HepG2 (cell line): ENCODE measurements around the gene DSE. TPM values are rescaled to one million over a fixed set of nuclear protein-coding genes. Genes with fewer than 3 reads are reported as not detected.

Source experiments
- ATAC-seq: fragments of 200-7000 bp; cut with Tn5 transposase; 3 replicates; pipeline ENCODE4 v1.9.1; 2020; ENCODE audit warnings: mild to moderate bottlenecking, moderate library complexity
- BruUV-seq: library from RNA; stranded (reverse); fragments of 400-500 nt; replicated peaks from 2 replicates; lab custom pipeline; 2021; lab: Mats Ljungman, UMichigan
- CTCF ChIA-PET: fragments of 300-600 bp; formaldehyde crosslinking; extraction: SDS; loops from one replicate; lab custom pipeline; 2021; ENCODE audit warnings: low total read pairs, inconsistent platforms, low intra/inter-chr PET ratio; lab: Yijun Ruan, JAX
- POLR2A ChIA-PET: fragments of 350-600 bp; sonication (Branson Sonifier 250); formaldehyde crosslinking; loops from one replicate; lab custom pipeline; 2020; ENCODE audit warnings: antibody characterized with exemption, inconsistent platforms; lab: Yijun Ruan, JAX
- DNase-seq: peaks from one replicate; pipeline ENCODE4 v3.0.0-alpha.2; 2015; ENCODE audit warnings: low spot score
- FAIRE-seq: peaks from 3 replicates; lab custom pipeline; 2011; peaks lifted over from hg19 to GRCh38; lab: Jason Lieb, UNC
- H2AFZ ChIP-seq: one replicate; pipeline ENCODE4 v1.6.1; 2011; ENCODE audit warnings: low read length, inconsistent platforms
- H3K27ac ChIP-seq: fragments of 300-600 bp; 3 replicates; pipeline ENCODE4 v1.8.0; 2011; ENCODE audit warnings: mixed run types, mild to moderate bottlenecking, mixed read lengths, low read length, inconsistent platforms; ENCODE audit not compliant: insufficient read depth; ENCODE audit errors: extremely low read length
- H3K27me3 ChIP-seq, 2 experiments: fragments of 200-600 bp in 1 of 2; 2 replicates in 1 of 2; 3 replicates in 1 of 2; pipeline versions ENCODE4 v1.6.0 to v1.8.0; 2011; ENCODE audit warnings: low read length in 2 of 2, mild to moderate bottlenecking in 2 of 2, moderate library complexity in 2 of 2, inconsistent platforms in 1 of 2; ENCODE audit not compliant: insufficient read depth in 2 of 2, control insufficient read depth in 1 of 2
- H3K36me3 ChIP-seq, 2 experiments: fragments of 200-600 bp in 1 of 2; replicated peaks in 1 of 2; 2 replicates in 1 of 2; 3 replicates in 1 of 2; pipeline versions ENCODE4 v1.5.1 to v1.8.0; 2011; ENCODE audit warnings: low read length in 2 of 2, inconsistent platforms in 1 of 2; ENCODE audit not compliant: insufficient read depth in 2 of 2, control insufficient read depth in 1 of 2
- H3K4me1 ChIP-seq: 2 replicates; pipeline ENCODE4 v1.5.1; 2012; ENCODE audit warnings: low read length, inconsistent platforms; ENCODE audit not compliant: insufficient read depth
- H3K4me2 ChIP-seq: 2 replicates; pipeline ENCODE4 v1.6.0; 2011; ENCODE audit warnings: low read depth, low read length, inconsistent platforms
- H3K4me3 ChIP-seq, 3 experiments: fragments of 200-600 bp in 1 of 3; sonication (generic), shearing (Covaris generic) in 1 of 3; replicated peaks in 1 of 3; 2 replicates each; pipeline ENCODE4 v1.5.1; 2011 to 2016; ENCODE audit warnings: low read length in 3 of 3, inconsistent platforms in 2 of 3, low read depth in 2 of 3, mild to moderate bottlenecking in 2 of 3, control low read depth in 1 of 3, mixed read lengths in 1 of 3; ENCODE audit not compliant: insufficient read depth in 1 of 3
- H3K79me2 ChIP-seq: one replicate; pipeline ENCODE4 v1.6.1; 2011; ENCODE audit warnings: low read length, inconsistent platforms; ENCODE audit not compliant: insufficient read depth
- H3K9ac ChIP-seq: 2 replicates; pipeline ENCODE4 v1.6.0; 2011; ENCODE audit warnings: mild to moderate bottlenecking, low read depth, low read length, inconsistent platforms; ENCODE audit not compliant: insufficient read depth
- H3K9me3 ChIP-seq: 2 replicates; pipeline ENCODE4 v1.5.1; 2012; ENCODE audit warnings: mild to moderate bottlenecking, low read length
- H4K20me1 ChIP-seq: 2 replicates; pipeline ENCODE4 v1.6.0; 2011; ENCODE audit warnings: inconsistent platforms, mild to moderate bottlenecking, low read length, moderate library complexity; ENCODE audit not compliant: insufficient read depth
- ARNT ChIP-seq: fragments of 450-650 bp; IDR thresholded peaks from 2 replicates; pipeline ENCODE4 v1.6.1; 2017
- ELF4 ChIP-seq: sonication (generic); formaldehyde crosslinking; IDR thresholded peaks from 2 replicates; pipeline ENCODE4 v1.5.0; 2020; ENCODE audit warnings: missing genetic modification reagents, mild to moderate bottlenecking, moderate library complexity, borderline replicate concordance
- KLF6 ChIP-seq: IDR thresholded peaks from 2 replicates; pipeline ENCODE4 v1.8.0; 2016; ENCODE audit warnings: missing biosample characterization, missing genetic modification reagents
- MEF2D ChIP-seq: sonication (generic); formaldehyde crosslinking; IDR thresholded peaks from 2 replicates; pipeline ENCODE4 v1.5.1; 2020; ENCODE audit warnings: mild to moderate bottlenecking, missing genetic modification reagents
- RORA ChIP-seq: sonication (generic); formaldehyde crosslinking; IDR thresholded peaks from 2 replicates; pipeline ENCODE4 v1.5.0; 2020; ENCODE audit warnings: mild to moderate bottlenecking, missing genetic modification reagents, moderate library complexity
- ZFP1 ChIP-seq: IDR thresholded peaks from 2 replicates; pipeline ENCODE4 v1.6.1; 2016
- ZNF124 ChIP-seq: sonication (generic); formaldehyde crosslinking; IDR thresholded peaks from 2 replicates; pipeline ENCODE4 v1.4.0; 2020; ENCODE audit warnings: missing genetic modification reagents
- ZNF256 ChIP-seq: sonication (generic); formaldehyde crosslinking; conservative IDR thresholded peaks from 2 replicates; pipeline ENCODE4 v1.4.0; 2020; ENCODE audit warnings: missing genetic modification reagents
- ZNF570 ChIP-seq: sonication (generic); formaldehyde crosslinking; IDR thresholded peaks from 2 replicates; pipeline ENCODE4 v1.4.0; 2020; ENCODE audit warnings: mild to moderate bottlenecking, missing genetic modification reagents, borderline replicate concordance
- ZNF883 ChIP-seq: sonication (generic); formaldehyde crosslinking; IDR thresholded peaks from 2 replicates; pipeline ENCODE4 v1.5.1; 2020; ENCODE audit warnings: mild to moderate bottlenecking, missing genetic modification reagents; ENCODE audit errors: not compliant biosample characterization
- WGBS: methylation state at CpG from one replicate; pipeline ENCODE4 v1.1.6; 2017; ENCODE audit warnings: low lambda C conversion rate; 5-methylcytosine and 5-hydroxymethylcytosine counted together
- in situ Hi-C: cut with HindIII; loops from 2 replicates; pipeline ENCODE4 v1.10.0; 2017; ENCODE audit warnings: low pct_unique_long_range_greater_than_20kb; ENCODE audit not compliant: extremely low pct_ligation_motif_present
- intact Hi-C: fragments of 100-400 bp; cut with micrococcal nuclease; formaldehyde crosslinking; loops from one replicate; pipeline ENCODE4 v1.10.0; 2022; ENCODE audit not compliant: unreplicated experiment
- polyA plus RNA-seq, 8 experiments: library from polyadenylated mRNA; depleted of rRNA in 3 of 8; stranded (reverse) in 7 of 8; unstranded in 1 of 8; fragments of >200 nt; fragmentation: Illumina TruSeq in 4 of 8; extraction: Trizol in 4 of 8; gene quantifications; 2 replicates each; pipeline versions ENCODE4 v1.2.1 to v1.2.3, GENCODE V29; 2011 to 2016; ENCODE audit warnings: low read depth in 4 of 8, missing spikeins in 1 of 8, mixed read lengths in 1 of 8; ENCODE audit not compliant: insufficient read depth in 1 of 8
- total RNA-seq, 5 experiments: library from RNA; depleted of rRNA; stranded (reverse); fragments of >200 nt; fragmentation: Illumina TruSeq; extraction: Trizol; gene quantifications; 2 replicates each; pipeline ENCODE4 v1.2.3, GENCODE V29; 2016; ENCODE audit warnings: low read depth in 1 of 5
- TF ChIP-seq, protein P1 (sequence below): IDR thresholded peaks from 2 replicates; pipeline ENCODE4 v1.6.1; 2016; ENCODE audit warnings: mild to moderate bottlenecking
- TF ChIP-seq, protein P2 (sequence below): sonication (generic); formaldehyde crosslinking; IDR thresholded peaks from 2 replicates; pipeline ENCODE4 v1.5.0; 2020; ENCODE audit warnings: mild to moderate bottlenecking, low read depth, missing genetic modification reagents, borderline replicate concordance
- TF ChIP-seq, protein P3 (sequence below): sonication (generic); formaldehyde crosslinking; conservative IDR thresholded peaks from 2 replicates; pipeline ENCODE4 v1.4.0; 2020; ENCODE audit warnings: missing genetic modification reagents
- TF ChIP-seq, protein P4 (sequence below): sonication (generic); formaldehyde crosslinking; IDR thresholded peaks from 2 replicates; pipeline ENCODE4 v1.4.0; 2020; ENCODE audit warnings: mild to moderate bottlenecking, missing genetic modification reagents

The DSE gene
- total and polyA plus RNA-seq, 2 of the 13 experiments (the other 11 are each of a cell fraction or from before 2014, with no cell fraction given): 2.6 to 4.6 TPM

DNA sequence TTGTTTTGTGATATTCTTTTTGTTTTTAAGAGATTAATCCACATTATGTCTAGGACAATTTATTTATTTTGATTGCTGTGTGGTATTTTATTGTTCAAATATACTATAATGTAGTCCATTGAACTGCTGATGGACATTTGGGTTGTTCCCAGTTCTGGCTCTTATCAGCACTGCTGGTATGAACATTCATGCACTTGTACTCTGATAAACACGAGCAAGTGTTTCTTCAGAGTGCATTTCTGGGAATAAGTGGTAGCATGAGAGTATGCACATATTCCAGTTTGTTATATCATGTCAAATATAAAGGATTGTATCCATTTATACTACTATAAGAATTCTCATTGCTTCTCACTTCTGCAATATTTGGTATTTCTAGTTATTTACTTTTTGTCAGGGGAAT is 97.5 kb downstream of the DSE start (continued):
- TF ChIP-seq ELF4: no peak
- no peak for TF ChIP-seq ARNT
- TF ChIP-seq, all 625 proteins: peak for 0

DNA sequence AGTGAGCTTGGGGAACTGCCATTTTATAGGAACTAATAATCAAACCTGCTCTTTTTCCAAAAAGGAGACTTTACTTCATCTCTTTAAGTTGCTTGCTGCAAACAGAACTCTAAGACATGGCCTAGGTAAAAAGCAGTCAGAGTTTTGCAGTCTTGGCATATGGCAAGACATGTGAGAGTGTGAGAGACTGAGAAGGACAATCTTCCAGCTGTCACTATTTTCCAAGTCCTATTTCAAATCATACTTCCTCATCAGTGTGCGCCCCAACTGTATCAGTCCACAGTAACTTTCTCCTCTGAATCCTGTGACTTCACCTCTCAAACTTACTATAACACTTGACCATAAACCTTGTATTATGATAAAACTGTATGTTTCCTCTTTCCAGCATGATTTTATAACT is 100.8 kb downstream of the DSE start:
- no peaks in the 10 kb centered on the region for H3K9me3 ChIP-seq
- H4K20me1 ChIP-seq: no peaks in the 10 kb centered on the region
- 8% methylated on average over 1 of the region's 1 CpG for WGBS
- no TSS peak for BruUV-seq
- no peak for FAIRE-seq
- no peak overlapping the region for H3K9ac ChIP-seq
- no peak overlapping the region for H2AFZ ChIP-seq
- in situ Hi-C loops: no loop called here
- H3K36me3 ChIP-seq: no peaks in the 10 kb centered on the region
- no peak for ATAC-seq
- H3K27ac ChIP-seq: no peak overlapping the region
- intact Hi-C loops: no loop called here
- POLR2A ChIA-PET: no interaction called here
- CTCF ChIA-PET: no interaction called here
- no peak overlapping the region for H3K4me2 ChIP-seq
- H3K4me3 ChIP-seq: no peak overlapping the region
- H3K79me2 ChIP-seq: no peaks in the 10 kb centered on the region
- H3K4me1 ChIP-seq: peaks cover 9% of the 10 kb centered on the region
- no peaks in the 10 kb centered on the region for H3K27me3 ChIP-seq
- DNase-seq: no peak
- TF ChIP-seq RORA (CRISPR knock-in tag) (no peak), ZNF256 (CRISPR knock-in tag) (no peak), MEF2D (CRISPR knock-in tag) (no peak), ZNF124 (CRISPR knock-in tag) (no peak), ZNF570 (CRISPR knock-in tag) (no peak), KLF6 (no peak), ZNF883 (CRISPR knock-in tag) (no peak), ZFP1 (CRISPR knock-in tag) (no peak)
- TF ChIP-seq, protein P1, sequence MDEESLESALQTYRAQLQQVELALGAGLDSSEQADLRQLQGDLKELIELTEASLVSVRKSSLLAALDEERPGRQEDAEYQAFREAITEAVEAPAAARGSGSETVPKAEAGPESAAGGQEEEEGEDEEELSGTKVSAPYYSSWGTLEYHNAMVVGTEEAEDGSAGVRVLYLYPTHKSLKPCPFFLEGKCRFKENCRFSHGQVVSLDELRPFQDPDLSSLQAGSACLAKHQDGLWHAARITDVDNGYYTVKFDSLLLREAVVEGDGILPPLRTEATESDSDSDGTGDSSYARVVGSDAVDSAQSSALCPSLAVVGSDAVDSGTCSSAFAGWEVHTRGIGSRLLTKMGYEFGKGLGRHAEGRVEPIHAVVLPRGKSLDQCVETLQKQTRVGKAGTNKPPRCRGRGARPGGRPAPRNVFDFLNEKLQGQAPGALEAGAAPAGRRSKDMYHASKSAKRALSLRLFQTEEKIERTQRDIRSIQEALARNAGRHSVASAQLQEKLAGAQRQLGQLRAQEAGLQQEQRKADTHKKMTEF (CRISPR knock-in tag): no peak
- TF ChIP-seq, protein P2, sequence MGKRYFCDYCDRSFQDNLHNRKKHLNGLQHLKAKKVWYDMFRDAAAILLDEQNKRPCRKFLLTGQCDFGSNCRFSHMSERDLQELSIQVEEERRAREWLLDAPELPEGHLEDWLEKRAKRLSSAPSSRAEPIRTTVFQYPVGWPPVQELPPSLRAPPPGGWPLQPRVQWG (CRISPR knock-in tag): no peak
- TF ChIP-seq, protein P3, sequence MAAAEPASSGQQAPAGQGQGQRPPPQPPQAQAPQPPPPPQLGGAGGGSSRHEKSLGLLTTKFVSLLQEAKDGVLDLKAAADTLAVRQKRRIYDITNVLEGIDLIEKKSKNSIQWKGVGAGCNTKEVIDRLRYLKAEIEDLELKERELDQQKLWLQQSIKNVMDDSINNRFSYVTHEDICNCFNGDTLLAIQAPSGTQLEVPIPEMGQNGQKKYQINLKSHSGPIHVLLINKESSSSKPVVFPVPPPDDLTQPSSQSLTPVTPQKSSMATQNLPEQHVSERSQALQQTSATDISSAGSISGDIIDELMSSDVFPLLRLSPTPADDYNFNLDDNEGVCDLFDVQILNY (CRISPR knock-in tag): no peak
- TF ChIP-seq, protein P4, sequence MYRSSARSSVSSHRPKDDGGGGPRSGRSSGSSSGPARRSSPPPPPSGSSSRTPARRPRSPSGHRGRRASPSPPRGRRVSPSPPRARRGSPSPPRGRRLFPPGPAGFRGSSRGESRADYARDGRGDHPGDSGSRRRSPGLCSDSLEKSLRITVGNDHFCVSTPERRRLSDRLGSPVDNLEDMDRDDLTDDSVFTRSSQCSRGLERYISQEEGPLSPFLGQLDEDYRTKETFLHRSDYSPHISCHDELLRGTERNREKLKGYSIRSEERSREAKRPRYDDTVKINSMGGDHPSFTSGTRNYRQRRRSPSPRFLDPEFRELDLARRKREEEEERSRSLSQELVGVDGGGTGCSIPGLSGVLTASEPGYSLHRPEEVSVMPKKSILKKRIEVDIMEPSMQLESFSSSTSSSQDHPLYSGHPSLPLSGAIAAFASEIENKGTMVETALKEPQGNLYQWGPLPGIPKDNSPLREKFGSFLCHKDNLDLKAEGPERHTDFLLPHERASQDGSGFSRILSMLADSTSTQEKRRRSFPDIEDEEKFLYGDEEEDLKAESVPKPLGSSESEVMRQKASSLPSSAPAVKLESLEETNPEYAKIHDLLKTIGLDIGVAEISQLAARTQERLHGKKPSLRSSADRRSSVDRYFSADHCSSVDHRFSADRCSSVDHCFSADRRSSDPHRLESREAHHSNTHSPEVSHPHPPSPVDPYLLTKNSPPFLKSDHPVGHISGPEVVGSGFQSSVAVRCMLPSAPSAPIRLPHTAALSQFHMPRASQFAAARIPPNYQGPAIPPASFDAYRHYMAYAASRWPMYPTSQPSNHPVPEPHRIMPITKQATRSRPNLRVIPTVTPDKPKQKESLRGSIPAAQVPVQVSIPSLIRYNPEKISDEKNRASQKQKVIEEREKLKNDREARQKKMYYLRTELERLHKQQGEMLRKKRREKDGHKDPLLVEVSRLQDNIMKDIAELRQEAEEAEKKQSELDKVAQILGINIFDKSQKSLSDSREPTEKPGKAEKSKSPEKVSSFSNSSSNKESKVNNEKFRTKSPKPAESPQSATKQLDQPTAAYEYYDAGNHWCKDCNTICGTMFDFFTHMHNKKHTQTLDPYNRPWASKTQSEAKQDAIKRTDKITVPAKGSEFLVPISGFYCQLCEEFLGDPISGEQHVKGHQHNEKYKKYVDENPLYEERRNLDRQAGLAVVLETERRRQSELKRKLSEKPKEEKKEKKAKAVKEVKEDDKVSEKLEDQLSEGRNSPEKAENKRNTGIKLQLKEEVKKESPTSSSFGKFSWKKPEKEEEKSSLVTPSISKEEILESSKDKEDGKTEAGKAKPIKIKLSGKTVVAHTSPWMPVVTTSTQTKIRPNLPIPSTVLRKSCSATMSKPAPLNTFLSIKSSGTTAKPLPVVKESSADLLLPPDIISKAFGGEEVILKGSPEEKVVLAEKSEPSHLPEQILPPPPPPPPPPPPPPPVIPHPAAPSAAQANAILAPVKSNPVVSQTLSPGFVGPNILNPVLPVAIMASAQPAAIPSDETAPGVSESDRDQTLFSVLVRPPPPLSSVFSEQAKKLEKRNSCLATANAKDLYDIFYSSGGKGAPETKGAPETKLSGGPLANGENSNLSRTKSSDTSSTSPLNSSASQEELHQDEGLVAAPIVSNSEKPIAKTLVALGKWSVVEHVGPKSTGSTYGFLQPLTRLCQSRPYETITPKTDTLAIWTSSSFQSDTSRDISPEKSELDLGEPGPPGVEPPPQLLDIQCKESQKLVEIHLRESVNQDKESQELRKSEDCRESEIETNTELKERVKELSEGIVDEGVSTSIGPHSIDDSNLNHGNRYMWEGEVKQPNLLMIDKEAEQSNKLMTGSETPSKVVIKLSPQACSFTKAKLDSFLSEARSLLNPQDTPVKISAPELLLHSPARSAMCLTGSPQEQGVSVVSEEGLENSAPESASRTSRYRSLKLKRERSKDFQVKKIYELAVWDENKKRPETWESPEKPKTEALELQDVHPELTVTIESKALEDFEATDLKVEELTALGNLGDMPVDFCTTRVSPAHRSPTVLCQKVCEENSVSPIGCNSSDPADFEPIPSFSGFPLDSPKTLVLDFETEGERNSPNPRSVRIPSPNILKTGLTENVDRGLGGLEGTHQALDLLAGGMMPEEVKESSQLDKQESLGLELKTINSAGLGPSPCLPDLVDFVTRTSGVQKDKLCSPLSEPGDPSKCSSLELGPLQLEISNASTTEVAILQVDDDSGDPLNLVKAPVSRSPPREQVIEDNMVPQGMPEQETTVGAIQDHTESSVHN (CRISPR knock-in tag): no peak
